Peyer's patch (tissue), 4 donors: ENCODE measurements around the gene EXOC1. TPM values are rescaled to one million over a fixed set of nuclear protein-coding genes. Genes with fewer than 3 reads are reported as not detected.

Source experiments
- DNase-seq, 3 donors: peaks; one replicate each; pipeline ENCODE4 v3.0.0-alpha.2; 2017 to 2019
- H3K27ac ChIP-seq, 4 donors: fragments of 200-600 bp; sonication (generic); one replicate each; pipeline ENCODE4 v1.5.1; 2016 to 2019
- H3K27me3 ChIP-seq, 2 donors: fragments of 200-600 bp; sonication (generic); one replicate each; pipeline ENCODE4 v1.5.1; 2019
- H3K36me3 ChIP-seq, 3 donors: fragments of 200-600 bp; sonication (generic); one replicate each; pipeline ENCODE4 v1.5.1; 2016 to 2019
- H3K4me1 ChIP-seq, 4 donors: fragments of 200-600 bp; sonication (generic); one replicate each; pipeline ENCODE4 v1.5.1; 2016 to 2019
- H3K4me3 ChIP-seq, 4 donors: fragments of 200-600 bp; sonication (generic); 1 replicate in 3 of 4; 2 replicates in 1 of 4; pipeline ENCODE4 v1.5.1; 2016 to 2019; ENCODE audit warnings: mild to moderate bottlenecking in 1 of 4
- H3K9me3 ChIP-seq, 4 donors: fragments of 200-600 bp; sonication (generic); one replicate each; pipeline ENCODE4 v1.5.1; 2016 to 2019; ENCODE audit warnings: mild to moderate bottlenecking in 1 of 4
- CTCF ChIP-seq, 6 experiments: fragments of 450-650 bp in 4 of 6; fragments of 200-600 bp in 2 of 6; sonication (generic) in 1 of 6; IDR thresholded peaks; one replicate each; pipeline ENCODE4 v1.5.1; 2017 to 2019; ENCODE audit warnings: antibody characterized with exemption in 6 of 6, mild to moderate bottlenecking in 3 of 6, moderate library complexity in 1 of 6
- POLR2A ChIP-seq, 2 donors: fragments of 450-650 bp; IDR thresholded peaks; one replicate each; pipeline ENCODE4 v1.5.1; 2017; ENCODE audit warnings: antibody characterized with exemption in 2 of 2, mild to moderate bottlenecking in 2 of 2, moderate library complexity in 2 of 2
- total RNA-seq, 4 donors: library from RNA; depleted of rRNA; stranded (reverse); fragments of >200 nt; gene quantifications; one replicate each; pipeline ENCODE4 v1.1.0, GENCODE V29; 2016

EXOC1 gene
- total RNA-seq, 4 donors from 2014 or later = 33.9 to 57.8 (median 44.7) TPM

DNA sequence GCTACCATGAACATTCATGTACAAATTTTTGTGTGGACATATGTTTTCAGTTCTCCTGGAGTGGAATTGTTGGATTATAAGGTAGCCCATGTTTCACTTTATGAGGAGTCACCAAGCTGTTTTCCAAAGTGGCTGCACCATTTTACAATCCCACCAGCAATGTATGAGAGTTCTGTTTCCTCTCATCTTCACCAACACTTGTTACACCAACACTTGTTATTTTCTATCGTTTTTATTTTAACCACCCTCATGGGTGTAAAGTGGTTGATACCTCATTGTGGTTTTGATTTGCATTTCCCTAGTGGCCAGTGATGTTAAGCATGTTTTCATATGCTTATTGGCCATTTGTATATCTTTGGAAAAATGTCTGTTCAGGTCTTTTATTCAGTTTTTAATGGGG is 4.1 kb downstream of the EXOC1 start:
- no peaks in the 10 kb centered on the region for H3K27me3 ChIP-seq
- peaks cover 0 to 27% (median 0%) of the 10 kb centered on the region in 3 donors for H3K36me3 ChIP-seq
- no peaks in the 10 kb centered on the region for H3K9me3 ChIP-seq
- H3K4me1 ChIP-seq = peaks cover 0 to 17% (median 0%) of the 10 kb centered on the region in 4 donors
- no peak for TF ChIP-seq CTCF (IDR thresholded peaks at IDR 0.05)
- no peak for TF ChIP-seq POLR2A (IDR thresholded peaks at IDR 0.05)
- no peak overlapping the region for H3K27ac ChIP-seq
- no peak overlapping the region for H3K4me3 ChIP-seq
- no peak for DNase-seq

DNA sequence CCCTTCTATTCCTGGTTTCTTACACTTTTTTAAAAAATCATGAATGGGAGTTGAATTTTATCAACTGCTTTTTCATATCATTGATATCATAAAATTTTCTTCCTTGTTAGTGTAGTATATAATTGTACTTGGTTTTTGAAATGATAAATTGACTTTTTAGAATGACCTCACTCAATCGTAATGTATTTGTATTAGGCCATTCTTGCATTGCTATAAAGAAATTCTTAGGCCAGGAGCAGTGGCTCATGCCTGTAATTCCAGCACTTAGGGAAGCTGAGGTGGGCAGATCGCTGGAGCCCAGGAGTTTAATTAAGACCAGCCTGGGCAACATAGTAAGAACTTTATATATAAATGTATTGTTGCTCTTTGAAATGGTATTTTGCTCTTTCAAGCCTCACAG is 6.3 kb downstream of the EXOC1 start:
- Histone ChIP-seq H3K36me3 (peaks cover 0 to 37% (median 0%) of the 10 kb centered on the region in 3 donors), H3K4me3 (no peak overlapping the region), H3K4me1 (peaks cover 0 to 11% (median 0%) of the 10 kb centered on the region in 4 donors), H3K27me3 (no peaks in the 10 kb centered on the region), H3K9me3 (no peaks in the 10 kb centered on the region), H3K27ac (no peak overlapping the region)
- no peak for DNase-seq
- TF ChIP-seq POLR2A (IDR thresholded peaks at IDR 0.05) (no peak), CTCF (IDR thresholded peaks at IDR 0.05) (no peak)

DNA sequence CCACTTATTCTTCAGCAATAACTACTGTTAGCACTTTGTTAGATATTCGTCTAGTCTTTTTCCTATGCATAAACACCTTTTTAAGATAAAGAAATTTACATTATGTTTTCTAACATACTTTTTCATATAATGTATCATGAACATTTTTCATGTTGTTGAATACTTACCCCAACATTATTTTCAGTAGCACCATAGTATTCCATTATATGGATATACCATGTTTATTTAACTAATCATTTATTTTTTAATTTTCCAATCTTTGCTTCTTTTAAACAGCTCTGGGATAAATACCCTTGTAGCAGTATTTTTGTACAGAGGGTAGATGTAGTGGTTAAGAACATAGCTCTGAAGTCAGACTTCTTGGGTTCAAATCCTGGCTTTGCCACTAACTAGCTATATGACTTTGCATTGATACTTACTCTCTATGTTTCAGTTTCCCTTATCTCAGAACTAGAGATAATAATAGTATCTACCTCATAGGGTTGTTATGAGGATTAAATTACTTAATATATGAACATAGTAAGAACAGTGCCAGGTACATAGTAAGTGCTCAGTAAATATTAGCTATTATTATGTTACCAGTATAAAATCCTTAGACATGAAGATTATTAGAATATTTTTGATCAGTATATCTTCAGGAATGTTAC is 11.3 kb downstream of the EXOC1 start:
- DNase-seq = no peak
- no peaks in the 10 kb centered on the region for H3K4me1 ChIP-seq
- TF ChIP-seq POLR2A (IDR thresholded peaks at IDR 0.05) = no peak
- TF ChIP-seq CTCF (IDR thresholded peaks at IDR 0.05) = no peak
- H3K4me3 ChIP-seq = no peak overlapping the region
- H3K9me3 ChIP-seq = no peaks in the 10 kb centered on the region
- peaks cover 0 to 50% (median 3%) of the 10 kb centered on the region in 3 donors for H3K36me3 ChIP-seq
- no peaks in the 10 kb centered on the region for H3K27me3 ChIP-seq
- no peak overlapping the region for H3K27ac ChIP-seq

GRCh38 chr4:55865228-55865806 is 11.9 kb downstream of the EXOC1 start:
- H3K27me3 ChIP-seq = no peaks in the 10 kb centered on the region
- DNase-seq = no peak
- H3K9me3 ChIP-seq = no peaks in the 10 kb centered on the region
- H3K27ac ChIP-seq = peak overlapping the region in 1 of 4 donors; percentile 59
- no peak for TF ChIP-seq POLR2A (IDR thresholded peaks at IDR 0.05)
- TF ChIP-seq CTCF (IDR thresholded peaks at IDR 0.05) = no peak
- H3K36me3 ChIP-seq = peaks cover 0 to 56% (median 3%) of the 10 kb centered on the region in 3 donors
- no peak overlapping the region for H3K4me3 ChIP-seq
- H3K4me1 ChIP-seq = no peaks in the 10 kb centered on the region

- Histone ChIP-seq H3K9me3 (no peaks in the 10 kb centered on the region), H3K36me3 (peaks cover 0 to 60% (median 7%) of the 10 kb centered on the region in 3 donors), H3K27ac (peak overlapping the region in 2 of 4 donors; percentile 15 to 59), H3K4me1 (no peaks in the 10 kb centered on the region), H3K27me3 (no peaks in the 10 kb centered on the region), H3K4me3 (no peak overlapping the region)
- no peak for DNase-seq
- TF ChIP-seq POLR2A (IDR thresholded peaks at IDR 0.05) (no peak), CTCF (IDR thresholded peaks at IDR 0.05) (no peak)
Measured at GRCh38 chr4:55866290-55866907, 13.0 kb downstream of the EXOC1 start.
